Natural killer cell treated with Interleukin-12 subunit alpha and Interleukin-12 subunit beta and Interleukin-15 and Interleukin-18, amount 100 ng/mL, for 72 hours (primary cell): ENCODE data around the gene DNLZ. TPM values are rescaled to one million over a fixed set of nuclear protein-coding genes. Genes with fewer than 3 reads are reported as not detected.

Source experiments
- ATAC-seq, 2 donors: fragments of 150-1000 bp; cut with Tn5 transposase in 1 of 2; sonication (Bioruptor Pico), chemical (Tn5 transposase) in 1 of 2; 2 replicates each; pipeline ENCODE4 v1.10.0; 2021
- DNase-seq: peaks from one replicate; pipeline ENCODE4 v3.0.0; 2022; ENCODE audit warnings: low spot score
- H3K27ac Mint-ChIP-seq, 2 donors: 1 replicate in 1 of 2; 2 replicates in 1 of 2; pipeline ENCODE4 v1.8.0; 2022; ENCODE audit warnings: mixed read lengths in 2 of 2, mild to moderate bottlenecking in 1 of 2, moderate library complexity in 1 of 2
- H3K27me3 Mint-ChIP-seq, 2 donors: 1 replicate in 1 of 2; 2 replicates in 1 of 2; pipeline ENCODE4 v1.8.0; 2022; ENCODE audit warnings: mixed read lengths in 2 of 2
- H3K36me3 Mint-ChIP-seq: one replicate; pipeline ENCODE4 v1.8.0; 2022; ENCODE audit warnings: mixed read lengths
- H3K4me1 Mint-ChIP-seq, 2 donors: 1 replicate in 1 of 2; 2 replicates in 1 of 2; pipeline ENCODE4 v1.8.0; 2022; ENCODE audit warnings: low read depth in 2 of 2, mixed read lengths in 2 of 2, mild to moderate bottlenecking in 1 of 2
- H3K4me3 Mint-ChIP-seq: one replicate; pipeline ENCODE4 v1.8.0; 2022; ENCODE audit warnings: mixed read lengths
- H3K9me3 Mint-ChIP-seq: 2 replicates; pipeline ENCODE4 v1.8.0; 2022; ENCODE audit warnings: mixed read lengths
- total RNA-seq, 2 donors: library from RNA; stranded (reverse); gene quantifications; one replicate each; pipeline ENCODE4 v1.2.3, GENCODE V29; 2022

Gene DNLZ
- total RNA-seq, 2 donors from 2014 or later, result 30.0 to 41.2 TPM

DNA sequence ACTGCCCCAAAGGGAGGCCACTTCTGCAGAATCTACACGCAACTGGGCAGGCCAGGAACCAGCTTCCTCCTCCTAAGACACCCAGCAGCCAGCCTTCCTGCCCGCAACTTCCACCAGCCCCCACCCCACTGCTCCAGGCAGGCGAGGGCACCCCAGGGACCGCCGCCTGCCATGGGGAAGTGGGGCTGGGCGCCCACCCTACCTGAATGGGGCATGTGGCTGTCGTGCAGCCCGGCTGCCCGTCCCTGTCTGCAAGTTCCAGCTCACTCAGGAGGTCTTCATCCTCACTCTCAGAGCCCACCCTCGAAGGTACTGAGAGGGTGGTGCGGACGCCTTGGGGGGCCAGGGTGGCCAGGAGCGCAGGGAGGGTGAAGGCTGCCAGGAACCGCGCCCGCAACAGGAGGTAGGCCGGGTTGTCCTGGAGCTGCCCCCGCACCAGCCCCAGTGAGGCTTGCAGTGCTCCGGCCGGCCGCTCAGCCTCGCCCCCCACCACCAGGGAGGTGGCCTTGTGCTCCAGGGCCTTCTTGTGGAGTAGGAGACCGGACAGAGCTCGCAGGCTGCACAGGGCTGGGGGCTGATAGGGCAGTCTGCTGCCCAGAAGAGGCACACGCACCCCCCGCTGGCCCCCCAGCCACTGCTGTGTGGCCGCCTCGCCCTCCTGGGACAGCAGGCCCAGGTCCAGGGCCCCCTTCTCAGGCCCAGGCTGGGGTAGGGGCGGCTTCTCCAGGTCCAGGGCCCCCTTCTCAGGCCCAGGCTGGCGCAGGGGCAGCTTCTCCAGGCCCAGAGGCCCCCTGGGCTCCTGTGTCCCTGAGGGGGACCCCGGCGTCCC is 14.0 kb upstream of the DNLZ start:
- DNase-seq, result no peak
- H3K27me3 Mint-ChIP-seq, result no peaks in the 10 kb centered on the region
- H3K9me3 Mint-ChIP-seq, result no peaks in the 10 kb centered on the region
- no peak overlapping the region for H3K4me3 Mint-ChIP-seq
- H3K36me3 Mint-ChIP-seq, result no peaks in the 10 kb centered on the region
- H3K27ac Mint-ChIP-seq, result no peak overlapping the region
- no peak for ATAC-seq
- no peaks in the 10 kb centered on the region for H3K4me1 Mint-ChIP-seq

DNA sequence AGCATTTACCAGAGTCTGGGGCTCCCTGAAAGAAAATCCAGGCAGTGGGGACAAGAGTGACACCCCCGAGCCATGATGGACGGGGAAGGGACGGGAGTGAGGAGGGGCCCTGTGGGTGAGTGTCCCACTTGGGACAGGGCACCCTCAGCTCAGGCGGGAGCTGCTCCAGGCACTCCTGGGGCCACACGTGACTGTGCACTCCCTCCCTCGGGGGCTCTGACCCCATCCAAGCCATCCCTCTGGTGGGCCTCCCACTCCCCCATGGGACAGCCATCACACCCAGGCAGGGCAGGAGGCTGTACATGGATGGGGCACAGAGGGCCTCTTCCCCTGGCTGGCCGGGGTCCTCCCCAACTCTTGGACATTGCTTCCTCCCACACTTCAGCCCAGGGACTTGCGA is 12.9 kb upstream of the DNLZ start:
- Mint-ChIP-seq H3K9me3 (no peaks in the 10 kb centered on the region), H3K4me1 (no peaks in the 10 kb centered on the region), H3K36me3 (no peaks in the 10 kb centered on the region), H3K4me3 (no peak overlapping the region), H3K27me3 (no peaks in the 10 kb centered on the region), H3K27ac (no peak overlapping the region)
- no peak for ATAC-seq
- no peak for DNase-seq

DNA sequence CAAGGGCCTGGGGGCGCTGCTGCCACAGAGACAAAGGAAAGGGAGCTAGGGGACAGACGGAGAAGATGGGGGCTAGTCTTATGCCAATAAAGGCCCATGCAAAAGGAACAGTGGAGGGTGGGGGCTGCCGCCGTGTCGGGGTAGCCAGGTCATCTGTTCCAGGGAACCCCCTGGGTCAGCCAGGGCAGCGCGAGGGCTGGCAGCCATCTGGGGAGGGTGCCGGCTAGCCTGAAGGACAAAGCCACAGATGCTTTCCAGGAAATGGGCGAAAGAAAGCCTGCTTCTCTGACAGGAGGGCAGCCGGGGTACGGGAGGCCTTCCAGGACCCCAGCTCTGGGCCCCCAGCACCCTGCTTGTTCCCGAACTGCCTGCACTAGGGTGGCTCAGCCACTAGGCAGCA is 11.6 kb upstream of the DNLZ start:
- no peaks in the 10 kb centered on the region for H3K27me3 Mint-ChIP-seq

DNA sequence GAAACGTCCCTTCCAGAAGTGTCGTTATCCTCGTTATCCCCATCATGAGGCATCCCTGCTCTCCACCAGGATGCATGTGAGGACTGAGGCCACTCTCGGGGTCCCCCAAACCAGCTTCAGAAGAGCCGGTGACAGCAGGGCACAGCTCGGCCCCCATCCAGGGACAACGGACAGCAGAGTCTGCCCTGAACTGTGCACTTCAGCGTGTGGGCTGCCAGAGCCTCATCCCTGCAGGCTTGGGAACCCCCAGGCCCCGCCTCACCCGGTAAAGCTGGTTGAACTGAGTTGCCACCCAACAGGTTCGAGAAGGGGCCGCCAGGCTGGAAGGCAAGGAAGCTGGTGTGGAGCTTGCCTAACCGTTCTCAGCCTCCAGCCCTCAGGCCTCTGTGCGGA is 10.6 kb upstream of the DNLZ start:
- ATAC-seq, result no peak
- no peaks in the 10 kb centered on the region for H3K4me1 Mint-ChIP-seq
- H3K27me3 Mint-ChIP-seq, result no peaks in the 10 kb centered on the region
- no peak overlapping the region for H3K4me3 Mint-ChIP-seq
- DNase-seq, result no peak
- no peaks in the 10 kb centered on the region for H3K36me3 Mint-ChIP-seq
- no peaks in the 10 kb centered on the region for H3K9me3 Mint-ChIP-seq
- H3K27ac Mint-ChIP-seq, result no peak overlapping the region

More for the DNA sequence above, 11.6 kb upstream of the DNLZ start:
- Mint-ChIP-seq H3K4me1 (no peaks in the 10 kb centered on the region), H3K27ac (no peak overlapping the region), H3K36me3 (no peaks in the 10 kb centered on the region), H3K4me3 (no peak overlapping the region), H3K9me3 (no peaks in the 10 kb centered on the region)
- ATAC-seq, result no peak
- no peak for DNase-seq

DNA sequence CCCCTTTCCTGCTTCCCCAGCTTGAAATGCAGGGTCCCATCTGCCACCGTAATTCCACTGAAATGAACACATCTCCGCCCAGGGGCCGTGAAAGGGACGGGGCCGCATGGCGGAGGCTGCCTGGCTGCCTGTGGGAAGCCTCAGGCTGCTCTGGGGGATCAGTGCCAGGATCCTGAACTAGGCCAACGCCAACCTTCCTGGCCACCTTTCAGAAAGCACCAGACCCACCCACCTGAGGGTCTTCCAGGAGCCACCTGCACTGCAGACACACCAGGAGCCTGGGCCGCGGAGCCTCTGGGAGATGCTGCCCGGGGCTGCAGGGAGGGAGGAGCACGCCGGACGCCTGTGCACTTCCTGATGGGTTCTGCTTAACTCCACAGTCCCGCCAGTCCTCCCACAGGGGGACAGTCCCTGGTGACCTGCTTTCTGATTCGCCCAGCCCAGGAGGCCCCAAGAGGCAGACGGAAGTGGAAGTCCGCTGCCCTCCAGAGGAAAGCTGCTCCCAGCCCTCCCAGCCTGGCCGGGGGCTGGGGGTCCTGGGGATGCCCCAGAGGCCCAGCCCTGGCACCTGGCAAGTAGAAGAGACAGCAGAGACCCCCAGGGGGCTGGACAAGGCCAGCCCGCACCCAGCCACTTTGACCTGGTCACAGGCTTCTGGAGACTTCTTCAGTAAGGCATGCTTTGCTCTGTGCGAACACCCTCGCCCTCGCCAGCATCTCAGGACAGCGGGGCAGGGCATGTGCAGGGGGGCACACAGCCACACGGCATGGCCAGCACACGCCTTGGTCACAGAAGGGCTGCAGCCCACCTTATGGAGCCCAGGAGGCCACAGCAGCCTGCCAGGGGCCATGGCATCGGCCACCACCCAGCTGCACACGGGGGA is 10.0 kb upstream of the DNLZ start, which contains the start of gene CARD9:
Gene CARD9, minus strand, starts transcription at position 370 of the 883 bp plus-strand sequence. CDS start 1,591 bp downstream, outside the sequence.
- Mint-ChIP-seq H3K36me3 (no peaks in the 10 kb centered on the region), H3K4me3 (peak within 1 kb of the TSS; percentile 50), H3K27ac (no peak within 1 kb of the TSS), H3K27me3 (no peaks in the 10 kb centered on the region), H3K9me3 (no peaks in the 10 kb centered on the region), H3K4me1 (no peaks in the 10 kb centered on the region)
- DNase-seq (no peak), ATAC-seq (peak; percentile 69 to 75)

DNA sequence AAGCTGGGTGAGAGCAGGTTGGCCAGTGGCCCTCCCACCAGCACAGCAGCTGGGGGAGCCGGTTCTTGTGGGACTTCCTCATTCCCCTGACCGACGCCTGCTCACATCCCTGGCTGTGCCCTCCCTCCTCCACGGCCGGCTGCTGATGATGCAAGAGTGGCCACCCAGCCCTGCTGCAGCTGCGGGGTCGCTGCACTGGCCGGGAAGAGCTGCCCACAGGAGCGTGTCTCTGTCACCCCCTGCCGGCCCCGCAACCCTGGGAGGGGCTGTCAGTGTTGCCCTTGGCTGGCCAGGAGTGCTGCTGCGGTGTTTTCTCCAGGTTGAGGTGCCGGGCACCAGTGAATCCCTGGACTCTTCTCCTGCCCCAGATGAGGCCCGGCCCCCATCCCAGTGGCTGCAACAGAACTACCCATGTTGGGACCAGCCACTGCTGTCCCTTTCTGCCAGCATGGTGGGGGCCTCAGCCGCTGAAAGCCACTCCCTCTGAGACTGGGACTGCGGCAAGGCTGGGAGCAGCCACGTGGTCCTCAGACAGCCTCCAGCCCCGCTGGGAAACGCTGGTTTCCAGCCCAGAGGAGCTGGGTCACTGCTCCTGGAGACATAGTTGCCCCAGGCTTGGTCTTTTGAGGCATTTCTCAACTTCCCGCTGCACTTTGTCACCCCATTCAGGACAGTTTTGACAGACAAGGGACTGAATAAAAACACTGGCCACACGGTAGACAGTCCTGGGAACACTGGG is 9.2 kb upstream of the DNLZ start:
- Mint-ChIP-seq H3K4me3 (peak overlapping the region; percentile 50), H3K36me3 (no peaks in the 10 kb centered on the region), H3K27ac (no peak overlapping the region), H3K9me3 (no peaks in the 10 kb centered on the region), H3K4me1 (no peaks in the 10 kb centered on the region), H3K27me3 (no peaks in the 10 kb centered on the region)
- DNase-seq (no peak), ATAC-seq (no peak)

DNA sequence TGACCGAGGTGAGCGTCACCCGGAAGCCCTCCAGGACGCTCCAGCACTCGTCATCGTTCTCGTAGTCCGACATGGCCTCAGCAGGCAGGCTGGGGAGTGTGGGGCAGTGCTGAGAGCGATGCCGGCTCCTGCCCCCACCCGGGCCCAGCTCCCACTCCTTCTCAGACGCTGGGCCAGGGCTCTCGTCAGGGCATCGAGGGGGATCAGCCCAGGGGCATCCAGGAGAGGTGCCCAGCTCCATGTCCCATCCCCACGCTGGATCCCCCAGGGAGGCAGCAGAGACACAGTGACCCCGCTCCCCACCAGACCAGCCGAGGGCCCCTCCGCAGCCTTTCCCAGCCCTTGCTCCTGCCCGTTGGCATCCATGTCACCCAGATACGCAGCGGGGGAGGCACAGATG is 8.5 kb upstream of the DNLZ start:
- H3K9me3 Mint-ChIP-seq, result no peaks in the 10 kb centered on the region
- H3K36me3 Mint-ChIP-seq, result no peaks in the 10 kb centered on the region
- DNase-seq (no peak), ATAC-seq (no peak)
- H3K27ac Mint-ChIP-seq, result no peak overlapping the region
- H3K4me1 Mint-ChIP-seq, result no peaks in the 10 kb centered on the region
- H3K4me3 Mint-ChIP-seq, result no peak overlapping the region
- H3K27me3 Mint-ChIP-seq, result no peaks in the 10 kb centered on the region

DNA sequence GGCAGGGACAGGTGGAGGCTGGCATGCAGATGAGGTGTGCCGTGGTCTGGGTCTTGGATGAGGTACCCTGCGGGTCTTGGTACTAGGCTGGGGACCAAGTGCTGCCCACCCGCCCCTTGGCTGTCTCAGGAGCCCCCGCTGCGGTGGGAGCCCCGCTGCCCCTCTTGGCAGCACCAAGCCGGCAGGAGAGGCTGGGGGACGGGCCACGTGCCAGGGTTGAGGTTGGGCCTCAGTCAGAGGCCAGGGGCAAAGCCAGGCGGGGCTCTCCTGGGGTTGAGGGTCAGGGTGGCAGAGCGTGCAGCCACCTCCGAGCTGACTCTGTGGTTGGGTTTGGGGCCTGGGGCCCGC is 8.0 kb upstream of the DNLZ start:
- Mint-ChIP-seq H3K4me3 (no peak overlapping the region), H3K9me3 (no peaks in the 10 kb centered on the region), H3K27ac (no peak overlapping the region), H3K27me3 (no peaks in the 10 kb centered on the region), H3K4me1 (no peaks in the 10 kb centered on the region), H3K36me3 (no peaks in the 10 kb centered on the region)
- no peak for DNase-seq
- no peak for ATAC-seq

DNA sequence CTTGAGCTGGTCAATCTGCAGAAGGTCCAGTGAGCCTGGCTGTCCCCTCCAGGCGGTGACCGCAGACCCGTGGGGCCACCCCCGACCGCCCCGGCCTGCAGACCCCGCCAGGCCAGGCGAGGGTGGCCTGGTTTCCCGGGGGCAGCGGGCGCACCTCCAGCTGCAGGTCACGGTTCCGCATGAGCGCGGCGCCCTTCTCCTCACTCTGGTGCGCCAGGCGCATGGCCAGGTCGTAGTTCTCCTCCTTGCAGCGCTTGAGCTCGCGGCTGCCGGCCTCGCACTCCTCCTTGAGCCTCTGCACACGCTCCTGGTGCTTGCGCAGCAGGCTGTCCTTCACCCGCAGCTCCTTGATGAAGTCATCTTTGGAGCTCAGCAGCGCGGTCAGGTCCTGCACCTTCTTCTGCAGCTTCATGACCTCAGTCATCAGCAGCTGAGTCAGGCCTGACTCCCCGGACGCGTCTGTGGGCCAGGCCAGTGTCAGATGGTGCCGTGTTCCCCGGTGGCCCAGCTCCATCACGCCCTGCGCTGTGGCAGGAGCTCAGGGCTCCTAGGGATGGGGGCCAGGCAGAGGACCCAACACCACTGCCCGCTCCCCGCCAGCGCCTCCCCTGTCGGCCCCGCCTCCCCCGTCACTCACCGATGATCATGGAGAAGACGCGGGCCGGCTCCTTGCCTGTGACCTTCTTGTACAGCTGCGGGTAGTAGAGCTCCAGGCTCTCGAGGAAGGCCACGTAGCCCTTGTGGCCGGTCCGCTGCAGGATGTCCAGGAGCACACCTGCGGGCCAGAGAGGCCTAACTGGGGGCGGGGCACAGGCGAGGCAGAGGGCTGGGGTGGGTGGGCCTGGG is 7.4 kb upstream of the DNLZ start:
- Mint-ChIP-seq H3K36me3 (no peaks in the 10 kb centered on the region), H3K27me3 (no peaks in the 10 kb centered on the region), H3K27ac (no peak overlapping the region), H3K4me3 (no peak overlapping the region), H3K9me3 (no peaks in the 10 kb centered on the region), H3K4me1 (no peaks in the 10 kb centered on the region)
- ATAC-seq (no peak), DNase-seq (no peak)

DNA sequence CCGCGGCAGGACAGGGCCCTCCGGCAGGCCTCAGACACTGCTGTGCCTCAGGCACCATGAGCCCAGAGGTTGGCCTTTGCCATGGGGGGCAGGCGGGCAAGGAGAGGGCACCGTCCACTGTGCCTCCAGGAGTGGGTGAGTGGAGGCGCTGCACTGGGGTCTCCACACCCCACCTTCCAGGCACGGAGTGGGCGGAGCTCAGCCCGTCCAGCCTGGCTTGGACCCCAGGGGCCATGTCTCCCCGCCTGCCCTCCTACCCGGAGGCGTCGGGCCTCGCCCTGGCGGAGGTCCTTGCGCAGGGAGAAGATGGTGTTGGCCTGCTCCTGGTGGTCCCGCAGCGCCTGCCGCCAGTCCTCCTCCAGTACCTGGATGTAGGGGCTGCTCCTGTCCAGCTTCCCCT is 6.5 kb upstream of the DNLZ start:
- H3K4me1 Mint-ChIP-seq, result no peaks in the 10 kb centered on the region
- H3K9me3 Mint-ChIP-seq, result no peaks in the 10 kb centered on the region
- no peaks in the 10 kb centered on the region for H3K27me3 Mint-ChIP-seq
- ATAC-seq, result no peak
- no peak for DNase-seq
- no peak overlapping the region for H3K4me3 Mint-ChIP-seq
- no peak overlapping the region for H3K27ac Mint-ChIP-seq
- H3K36me3 Mint-ChIP-seq, result no peaks in the 10 kb centered on the region

DNA sequence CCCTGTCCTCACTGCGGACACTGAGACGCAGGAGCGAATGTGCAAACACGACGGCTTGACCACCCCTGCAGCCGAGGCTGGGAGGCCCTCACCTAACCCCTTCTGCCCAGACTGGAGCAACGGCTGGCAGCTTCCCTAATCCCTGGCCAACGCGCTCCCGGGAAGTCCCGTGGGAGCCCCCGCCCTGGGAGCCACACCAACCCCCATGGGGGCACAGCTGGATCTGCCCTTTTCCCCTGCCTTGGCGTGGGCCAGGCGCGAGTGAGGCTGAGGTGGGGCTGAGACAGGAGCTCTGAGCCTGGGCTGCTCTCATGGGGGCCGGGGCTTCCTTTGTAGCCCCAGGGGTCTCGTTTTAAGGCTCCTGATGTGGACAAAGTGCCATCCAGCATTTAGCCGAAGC is 4.6 kb upstream of the DNLZ start:
- H3K36me3 Mint-ChIP-seq, result no peaks in the 10 kb centered on the region
- ATAC-seq, result no peak
- no peak overlapping the region for H3K27ac Mint-ChIP-seq
- no peaks in the 10 kb centered on the region for H3K27me3 Mint-ChIP-seq
- no peaks in the 10 kb centered on the region for H3K4me1 Mint-ChIP-seq
- H3K4me3 Mint-ChIP-seq, result no peak overlapping the region
- H3K9me3 Mint-ChIP-seq, result no peaks in the 10 kb centered on the region
- no peak for DNase-seq

DNA sequence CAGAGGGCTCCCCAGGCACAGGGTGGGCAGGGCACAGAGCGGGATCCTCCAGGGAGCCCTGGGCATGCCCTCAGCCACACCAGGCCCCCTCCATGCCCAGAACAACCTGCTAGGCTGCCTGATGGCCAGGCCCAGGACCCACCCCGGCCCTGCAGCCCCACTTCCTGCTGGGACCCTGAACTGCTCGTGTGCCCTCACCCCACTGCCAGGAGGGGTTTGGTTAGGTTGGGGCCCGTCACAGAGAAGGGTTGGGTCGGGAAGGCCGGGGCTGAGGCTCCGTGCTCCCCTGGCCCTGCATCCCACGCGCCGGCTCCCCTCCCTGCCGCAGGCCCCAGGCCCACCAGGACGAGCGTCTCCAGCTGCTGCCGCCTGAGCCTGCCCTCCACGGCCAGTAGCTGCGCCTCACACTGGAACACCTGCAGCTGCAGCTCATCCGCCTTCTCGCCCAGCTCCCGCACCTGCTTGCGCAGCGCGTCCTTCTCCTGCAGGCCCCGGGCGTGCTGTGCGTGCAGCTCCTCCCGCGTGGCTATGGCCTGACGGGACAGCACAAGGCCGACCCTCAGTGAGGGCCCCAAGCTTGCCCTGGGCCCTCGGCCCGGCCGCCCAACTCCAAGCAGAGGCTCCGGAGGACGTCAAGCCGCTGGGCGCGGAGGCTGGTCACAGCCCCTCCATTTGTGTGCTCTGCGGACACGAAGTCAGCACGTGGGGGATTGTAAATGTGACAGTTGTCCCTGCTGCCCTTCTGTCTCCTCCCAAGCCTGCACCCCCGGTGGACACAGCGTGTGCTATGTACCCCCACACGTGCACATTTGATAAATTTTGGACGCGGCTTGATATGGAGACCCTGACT is 4.0 kb upstream of the DNLZ start:
- H3K27me3 Mint-ChIP-seq, result no peaks in the 10 kb centered on the region

More for the DNA sequence above, 4.0 kb upstream of the DNLZ start:
- H3K4me3 Mint-ChIP-seq, result no peak overlapping the region
- no peak for DNase-seq
- no peak overlapping the region for H3K27ac Mint-ChIP-seq
- H3K9me3 Mint-ChIP-seq, result no peaks in the 10 kb centered on the region
- H3K4me1 Mint-ChIP-seq, result no peaks in the 10 kb centered on the region
- no peaks in the 10 kb centered on the region for H3K36me3 Mint-ChIP-seq
- no peak for ATAC-seq
